Large intestine (tissue), 3 donors: ENCODE results near the gene NT5C. TPM values are rescaled to one million over a fixed set of nuclear protein-coding genes. Genes with fewer than 3 reads are reported as not detected.

Experiments used
- DNase-seq, 2 donors: peaks; one replicate each; pipeline versions ENCODE4 v3.0.0 to v3.0.0-alpha.2; 2013
- H3K27ac ChIP-seq: one replicate; pipeline ENCODE4 v1.5.1; 2013; ENCODE audit warnings: low read length
- H3K27me3 ChIP-seq: 2 replicates; pipeline ENCODE4 v1.6.1; 2013; ENCODE audit warnings: low read length; ENCODE audit not compliant: control insufficient read depth, insufficient read depth
- H3K36me3 ChIP-seq: 2 replicates; pipeline ENCODE4 v1.6.1; 2013; ENCODE audit warnings: low read length; ENCODE audit not compliant: control insufficient read depth, insufficient read depth
- H3K4me1 ChIP-seq: one replicate; pipeline ENCODE4 v1.6.1; 2013; ENCODE audit warnings: low read length; ENCODE audit not compliant: control insufficient read depth, insufficient read depth
- H3K4me3 ChIP-seq: one replicate; pipeline ENCODE4 v1.5.1; 2013; ENCODE audit warnings: low read length
- H3K9me3 ChIP-seq: one replicate; pipeline ENCODE4 v1.6.1; 2013; ENCODE audit warnings: mild to moderate bottlenecking, low read depth, low read length, moderate library complexity; ENCODE audit not compliant: control insufficient read depth
- WGBS: methylation state at CpG from one replicate; pipeline ENCODE4 v1.1.5; 2013; ENCODE audit warnings: low lambda C conversion rate; ENCODE audit not compliant: insufficient coverage; 5-methylcytosine and 5-hydroxymethylcytosine counted together
- polyA plus RNA-seq: library from polyadenylated mRNA; unstranded; fragments of 120-200 nt; gene quantifications from one replicate; pipeline ENCODE4 v1.2.1, GENCODE V29; 2013

NT5C gene
- polyA plus RNA-seq, 1 donor = 52.2 TPM

DNA sequence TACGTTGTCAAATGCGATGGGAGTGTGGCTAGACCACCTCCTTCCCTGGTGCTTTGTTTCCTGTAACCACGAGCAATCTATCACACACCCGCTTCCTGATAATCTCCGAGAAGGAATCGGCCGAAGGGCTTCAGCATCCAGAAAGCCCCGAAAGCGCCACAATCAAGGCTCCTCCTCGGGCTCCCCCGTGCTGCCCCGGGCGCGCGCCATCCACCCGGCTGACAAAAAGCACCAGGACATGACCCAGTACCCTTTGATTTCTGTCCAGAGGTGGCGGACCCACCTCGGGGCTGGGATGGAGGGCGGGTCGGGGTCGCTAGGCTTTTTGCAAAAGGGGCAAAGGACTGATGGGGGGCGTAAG is 22.5 kb downstream of the NT5C start:
- no CpG with 5 or more reads among the region's 22 CpGs for WGBS
- Histone ChIP-seq H3K9me3 (no peaks in the 10 kb centered on the region), H3K4me1 (peaks cover 11% of the 10 kb centered on the region), H3K27me3 (peaks cover 5% of the 10 kb centered on the region), H3K36me3 (peaks cover 15% of the 10 kb centered on the region), H3K4me3 (peak overlapping the region; percentile 87), H3K27ac (no peak overlapping the region)
- peak in 1 of 2 donors; percentile 32 for DNase-seq

DNA sequence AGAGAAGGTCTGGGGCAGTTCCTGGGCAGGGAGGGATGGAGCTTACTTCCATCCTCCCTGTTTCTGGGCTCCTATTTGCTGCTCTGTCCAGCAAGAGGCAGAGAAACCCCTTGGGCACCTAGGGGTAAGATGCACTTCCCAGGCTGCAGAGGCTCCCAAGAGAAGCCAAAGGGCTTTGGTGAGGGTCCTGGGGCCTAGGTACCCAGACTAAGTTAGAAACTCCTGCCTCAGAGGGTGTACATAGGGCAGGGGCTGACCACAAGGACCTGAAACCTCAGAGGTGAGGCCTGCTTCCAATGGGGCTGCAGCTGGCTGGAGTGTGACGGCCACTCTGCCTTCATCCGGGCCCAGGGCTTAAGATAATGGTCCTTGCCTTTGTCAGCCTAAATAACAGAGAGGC is 23.3 kb downstream of the NT5C start:
- Histone ChIP-seq H3K36me3 (peaks cover 18% of the 10 kb centered on the region), H3K9me3 (no peaks in the 10 kb centered on the region), H3K27ac (no peak overlapping the region), H3K27me3 (peaks cover 5% of the 10 kb centered on the region), H3K4me1 (peaks cover 7% of the 10 kb centered on the region), H3K4me3 (no peak overlapping the region)
- DNase-seq = no peak
- WGBS = no CpG with 5 or more reads among the region's 2 CpGs

DNA sequence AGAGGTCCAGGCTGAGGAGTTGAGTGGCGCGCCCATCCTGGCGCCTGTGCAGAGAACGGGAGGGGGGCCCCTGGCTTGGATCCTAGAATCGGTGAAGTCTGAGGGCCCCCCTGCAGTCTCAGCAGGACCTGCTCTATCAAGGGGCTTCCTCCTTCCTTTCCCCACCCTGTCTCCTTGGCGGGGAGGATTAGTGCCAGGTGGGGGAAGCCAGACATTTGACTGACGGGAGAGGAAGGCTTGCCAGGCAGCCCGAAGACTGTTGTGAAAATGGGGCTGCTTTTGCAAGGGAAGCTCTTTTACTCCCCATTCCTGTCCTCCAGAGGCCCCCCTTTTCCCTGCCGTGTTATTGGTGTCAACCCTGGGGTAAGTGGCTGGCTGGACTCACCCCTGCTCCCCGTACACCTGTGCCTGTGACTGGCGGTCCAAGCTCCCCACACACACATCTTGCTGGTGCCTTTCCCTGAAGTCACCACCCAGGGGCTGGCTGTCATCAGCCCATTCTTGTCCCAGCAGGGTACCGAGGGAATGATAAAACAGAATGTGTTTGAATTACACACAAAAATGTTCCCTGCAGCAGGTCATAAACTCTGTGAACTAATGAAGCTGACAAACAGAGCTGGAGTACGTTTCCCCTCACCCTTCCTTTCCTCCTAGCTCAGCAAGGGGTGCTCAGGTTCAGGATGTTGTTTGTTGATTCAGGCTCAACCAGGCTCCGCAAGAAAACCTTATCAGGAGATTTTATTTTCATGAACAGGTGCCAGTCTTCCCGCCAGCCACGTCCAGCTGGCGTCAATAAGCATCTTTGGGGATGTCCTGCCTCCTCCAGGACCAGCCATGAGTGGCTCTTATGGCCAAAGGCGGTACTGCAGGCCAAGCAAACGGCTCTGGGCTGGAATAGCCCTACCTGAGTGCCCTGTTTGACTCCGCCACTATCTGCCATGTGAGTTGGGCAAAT is 26.1 kb downstream of the NT5C start:
- Histone ChIP-seq H3K27ac (no peak overlapping the region), H3K4me1 (peaks cover 7% of the 10 kb centered on the region), H3K27me3 (peaks cover 5% of the 10 kb centered on the region), H3K4me3 (no peak overlapping the region), H3K36me3 (peaks cover 27% of the 10 kb centered on the region), H3K9me3 (no peaks in the 10 kb centered on the region)
- DNase-seq = peak; percentile 32 to 46
- no CpG with 5 or more reads among the region's 20 CpGs for WGBS

DNA sequence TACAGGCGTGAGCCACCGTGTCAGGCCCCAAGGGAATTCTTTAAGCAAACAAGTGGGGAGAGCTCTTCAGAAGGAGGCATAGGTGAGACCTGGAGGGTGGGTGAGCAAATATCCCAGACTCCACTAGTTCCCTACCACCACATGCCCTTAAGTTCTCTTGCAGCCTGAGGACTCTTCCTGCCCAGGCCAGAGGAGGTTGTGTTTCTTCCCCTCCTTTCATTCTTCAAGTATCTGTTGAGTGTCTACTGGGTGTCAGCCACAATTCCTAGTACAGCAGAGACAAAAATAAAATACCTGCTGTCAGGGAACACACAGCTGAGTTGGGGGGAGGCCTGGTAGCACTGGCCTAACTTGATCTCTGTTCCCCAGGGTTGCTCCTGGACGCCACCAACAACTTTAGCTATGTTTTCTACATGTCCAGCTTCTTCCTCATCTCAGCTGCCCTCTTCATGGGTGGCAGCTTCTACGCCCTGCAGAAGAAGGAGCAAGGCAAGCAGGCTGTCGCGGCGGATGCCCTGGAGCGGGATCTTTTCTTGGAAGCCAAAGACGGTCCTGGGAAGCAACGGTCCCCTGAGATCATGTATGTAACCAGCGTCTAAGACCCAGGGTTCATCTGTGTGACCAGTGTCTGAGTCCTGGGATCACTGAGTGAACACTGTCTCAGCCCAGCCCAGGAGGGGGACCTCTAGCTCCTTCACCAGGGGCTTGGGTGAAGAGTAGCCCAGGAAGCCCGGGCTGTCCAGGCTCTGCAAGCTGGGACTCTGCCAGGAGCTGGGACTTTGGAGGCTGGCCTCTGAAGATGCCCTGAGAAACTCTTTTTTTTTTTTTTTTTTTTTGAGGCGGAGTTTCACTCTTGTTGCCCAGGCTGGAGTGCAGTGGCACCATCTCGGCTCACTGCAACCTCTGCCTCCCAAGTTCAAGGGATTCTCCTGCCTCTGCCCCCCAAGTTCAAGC is 27.7 kb downstream of the NT5C start:
- no peak for DNase-seq
- H3K4me1 ChIP-seq = peaks cover under 1% of the 10 kb centered on the region
- peaks cover 42% of the 10 kb centered on the region for H3K36me3 ChIP-seq
- no peak overlapping the region for H3K27ac ChIP-seq
- no peaks in the 10 kb centered on the region for H3K27me3 ChIP-seq
- H3K9me3 ChIP-seq = peaks cover 5% of the 10 kb centered on the region
- WGBS = no CpG with 5 or more reads among the region's 14 CpGs
- no peak overlapping the region for H3K4me3 ChIP-seq

DNA sequence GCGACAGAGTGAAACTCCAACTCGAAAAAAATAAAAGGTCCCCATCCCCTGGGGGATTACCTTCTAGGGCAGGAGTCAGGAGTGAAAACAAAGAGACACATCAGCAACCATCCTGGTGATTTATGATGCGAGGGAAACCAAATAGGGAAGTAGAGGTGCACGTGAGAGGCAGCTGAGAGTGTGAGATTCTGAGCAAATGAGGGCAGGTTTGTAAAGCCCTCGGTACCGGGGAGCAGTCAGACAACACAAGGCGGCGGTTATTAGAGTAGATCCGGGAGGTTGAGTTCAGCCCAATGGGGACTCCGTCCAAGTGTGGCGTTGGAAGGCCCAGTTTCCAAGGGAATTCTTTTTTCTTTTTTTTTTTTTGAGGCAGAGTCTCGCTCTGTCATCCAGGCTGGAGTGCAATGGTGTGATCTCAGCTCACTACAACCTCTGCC is 29.1 kb downstream of the NT5C start:
- Histone ChIP-seq H3K9me3 (peaks cover 5% of the 10 kb centered on the region), H3K4me3 (no peak overlapping the region), H3K36me3 (peaks cover 56% of the 10 kb centered on the region), H3K27me3 (no peaks in the 10 kb centered on the region), H3K4me1 (no peaks in the 10 kb centered on the region), H3K27ac (no peak overlapping the region)
- no CpG with 5 or more reads among the region's 12 CpGs for WGBS
- DNase-seq = no peak

GRCh38 chr17:75099881-75100595 is 31.5 kb downstream of the NT5C start:
- Histone ChIP-seq H3K27ac (no peak overlapping the region), H3K27me3 (no peaks in the 10 kb centered on the region), H3K4me1 (peaks cover 7% of the 10 kb centered on the region), H3K36me3 (peaks cover 55% of the 10 kb centered on the region), H3K4me3 (no peak overlapping the region), H3K9me3 (peaks cover 5% of the 10 kb centered on the region)
- no peak for DNase-seq
- no CpG with 5 or more reads among the region's 31 CpGs for WGBS

- no CpG with 5 or more reads among the region's 7 CpGs for WGBS
- no peak overlapping the region for H3K4me3 ChIP-seq
- no peak for DNase-seq
- H3K27me3 ChIP-seq = no peaks in the 10 kb centered on the region
- peaks cover 5% of the 10 kb centered on the region for H3K9me3 ChIP-seq
- peaks cover 15% of the 10 kb centered on the region for H3K4me1 ChIP-seq
- peaks cover 54% of the 10 kb centered on the region for H3K36me3 ChIP-seq
- no peak overlapping the region for H3K27ac ChIP-seq
These were observed 32.7 kb downstream of the NT5C start for GRCh38 chr17:75098861-75099260.

DNA sequence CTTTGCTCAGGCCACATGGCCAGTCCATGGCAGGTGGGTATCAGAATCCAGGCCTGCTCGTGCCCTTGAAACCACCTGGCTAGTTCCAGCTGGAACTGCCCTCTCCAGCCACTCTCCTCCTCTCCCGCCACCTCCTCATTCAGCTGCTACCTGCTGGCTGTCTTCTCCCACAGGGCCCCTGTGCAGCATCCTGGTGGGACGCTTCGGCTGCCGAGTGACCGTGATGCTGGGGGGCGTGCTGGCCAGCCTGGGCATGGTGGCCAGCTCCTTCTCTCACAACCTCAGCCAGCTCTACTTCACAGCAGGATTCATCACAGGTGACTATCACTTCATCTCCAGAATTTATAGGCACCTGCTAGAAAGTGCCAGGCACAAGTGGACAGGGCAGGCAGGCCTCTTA is 33.7 kb downstream of the NT5C start:
- Histone ChIP-seq H3K4me1 (peaks cover 25% of the 10 kb centered on the region), H3K36me3 (peaks cover 55% of the 10 kb centered on the region), H3K27ac (no peak overlapping the region), H3K4me3 (no peak overlapping the region), H3K27me3 (no peaks in the 10 kb centered on the region), H3K9me3 (peaks cover 5% of the 10 kb centered on the region)
- no CpG with 5 or more reads among the region's 7 CpGs for WGBS
- no peak for DNase-seq

- WGBS = no CpG with 5 or more reads among the region's 14 CpGs
- H3K27me3 ChIP-seq = no peaks in the 10 kb centered on the region
- H3K9me3 ChIP-seq = peaks cover 5% of the 10 kb centered on the region
- H3K27ac ChIP-seq = peak overlapping the region; percentile 71
- H3K4me1 ChIP-seq = peaks cover 42% of the 10 kb centered on the region
- no peak overlapping the region for H3K4me3 ChIP-seq
- peak; percentile 96 to 98 for DNase-seq
- H3K36me3 ChIP-seq = peaks cover 50% of the 10 kb centered on the region
These were observed 35.4 kb downstream of the NT5C start for GRCh38 chr17:75096082-75096625.
